Activated T-cell treated with anti-CD3 and anti-CD28 coated beads, Interleukin-2, amount 50 U/mL, for 48 hours (primary cell): Measurements from ENCODE around the gene SMAD6.

Source experiments
- DNase-seq, 2 experiments: peaks; one replicate each; pipeline ENCODE4 v3.0.0-alpha.2; 2020

Gene SMAD6

GRCh38 chr15:66760968-66761725 is 59.1 kb downstream of the SMAD6 start:
- no peak for DNase-seq

GRCh38 chr15:66761726-66762595 is 59.9 kb downstream of the SMAD6 start:
- DNase-seq, result no peak

GRCh38 chr15:66763186-66764071 is 61.4 kb downstream of the SMAD6 start:
- no peak for DNase-seq

DNA sequence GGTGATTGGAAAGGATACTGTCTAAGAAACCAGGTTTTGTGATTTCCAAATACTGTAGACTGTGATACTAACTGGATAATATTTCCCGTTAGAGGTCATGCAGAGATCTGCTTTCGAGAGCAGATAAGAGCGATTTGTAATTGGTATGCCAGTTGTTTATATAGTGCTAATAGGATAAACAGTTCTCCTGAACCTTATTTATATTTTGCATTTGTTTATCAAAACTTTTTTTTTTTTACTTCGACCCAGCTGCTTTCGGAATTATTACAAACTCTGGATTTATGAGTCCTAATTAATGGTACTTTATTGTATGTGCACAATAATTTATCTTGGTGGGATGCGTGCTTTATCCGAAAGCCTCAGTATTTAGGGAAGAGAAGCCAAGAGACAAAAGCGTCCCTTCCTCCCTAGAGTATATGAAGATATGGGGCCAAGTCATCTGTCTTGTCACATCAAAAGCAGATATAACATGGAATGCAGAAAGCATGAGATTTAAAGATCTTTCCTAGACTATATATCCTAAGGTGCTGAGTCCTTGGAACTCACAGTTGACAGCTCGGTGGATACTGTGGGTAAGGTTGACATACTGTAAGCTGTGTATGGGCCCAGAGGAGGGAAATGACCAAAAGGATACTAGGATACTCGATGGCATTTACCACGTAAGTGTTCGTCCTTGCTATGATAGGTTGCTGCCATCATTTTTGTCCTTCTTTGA is 62.2 kb downstream of the SMAD6 start:
- DNase-seq, result no peak

- DNase-seq, result no peak
These were observed 63.6 kb downstream of the SMAD6 start for GRCh38 chr15:66765478-66766281.

- no peak for DNase-seq
These were observed 64.5 kb downstream of the SMAD6 start for GRCh38 chr15:66766282-66767230.

GRCh38 chr15:66767240-66767659 is 65.2 kb downstream of the SMAD6 start:
- DNase-seq, result no peak

GRCh38 chr15:66768987-66769386 is 67.0 kb downstream of the SMAD6 start:
- DNase-seq, result no peak

GRCh38 chr15:66770518-66771350 is 68.7 kb downstream of the SMAD6 start:
- DNase-seq, result no peak

DNA sequence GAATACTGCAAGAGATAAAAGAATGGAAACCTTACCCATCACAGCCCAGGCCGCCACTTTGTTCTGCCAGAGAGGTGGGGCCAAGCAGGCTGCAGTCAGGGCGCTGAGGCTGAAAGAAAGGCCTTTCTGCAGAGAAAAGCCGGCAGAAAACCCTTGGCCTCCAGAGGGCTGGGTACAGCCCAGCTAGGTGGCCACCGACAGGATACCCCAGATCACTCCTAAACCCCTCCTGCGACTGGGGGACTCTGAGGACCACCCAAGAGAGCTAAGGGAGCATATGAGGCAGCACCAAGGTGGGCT is 69.3 kb downstream of the SMAD6 start:
- no peak for DNase-seq

DNA sequence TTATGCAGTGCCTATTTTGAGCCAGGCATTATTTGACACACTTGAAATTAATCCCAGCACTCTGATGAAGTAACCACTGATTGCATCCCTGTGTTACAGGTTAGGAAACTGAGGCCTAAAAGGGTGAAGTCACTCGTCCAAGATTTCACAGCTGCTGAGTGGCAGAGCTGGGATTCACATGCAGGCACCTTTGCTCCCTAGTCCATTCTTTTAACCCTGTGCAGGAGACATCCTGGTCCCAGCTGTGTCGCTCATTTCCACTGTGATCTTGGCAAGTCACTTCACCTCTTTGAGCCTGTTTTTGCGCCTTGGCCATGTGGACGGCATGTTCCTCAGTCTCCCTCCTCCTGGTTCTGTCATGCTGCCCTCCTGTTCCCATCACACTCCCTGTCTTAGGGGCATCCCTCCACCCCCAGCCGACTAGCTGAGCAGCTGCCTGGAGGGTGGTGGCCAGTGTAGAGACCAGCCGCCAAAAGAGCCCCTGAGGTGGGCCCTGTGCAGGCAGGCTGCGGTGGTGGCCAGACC is 70.6 kb downstream of the SMAD6 start:
- DNase-seq, result no peak

DNA sequence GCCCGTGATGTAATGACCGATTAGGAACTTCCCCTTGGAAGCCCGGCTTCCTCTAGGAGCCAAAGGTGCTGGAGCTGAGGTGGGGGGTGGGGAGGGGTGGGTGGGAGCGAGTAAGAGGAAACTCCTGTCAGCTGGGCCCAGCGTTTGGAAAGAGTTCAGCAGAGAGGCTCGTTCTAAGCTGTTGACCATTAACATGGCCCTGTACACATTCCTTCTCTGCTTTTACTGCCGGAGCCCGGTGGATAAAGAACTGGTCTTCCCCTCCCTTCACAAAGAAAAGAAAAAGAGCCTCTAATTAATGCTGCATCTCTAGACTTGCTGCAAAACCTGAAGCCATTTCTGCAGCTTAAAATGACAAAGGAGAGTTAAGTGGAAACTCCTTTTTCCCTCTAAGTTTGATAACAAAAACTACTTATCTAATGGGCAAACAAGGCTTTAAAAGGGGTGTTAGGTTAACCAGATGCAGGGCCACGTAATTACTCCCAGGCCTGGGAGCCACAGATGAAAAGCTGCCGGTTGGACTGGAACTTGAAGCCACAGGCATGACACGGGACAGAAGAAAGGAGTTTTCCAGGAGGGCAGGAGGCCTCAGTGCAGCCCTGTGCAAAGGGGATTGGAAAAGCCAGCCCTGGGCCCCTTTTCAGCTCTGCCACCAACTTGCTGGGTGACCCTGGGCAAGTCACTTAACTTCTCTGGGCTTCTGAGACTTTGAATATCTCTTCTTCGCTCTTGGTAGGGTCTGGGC is 71.3 kb downstream of the SMAD6 start:
- DNase-seq, result no peak

DNA sequence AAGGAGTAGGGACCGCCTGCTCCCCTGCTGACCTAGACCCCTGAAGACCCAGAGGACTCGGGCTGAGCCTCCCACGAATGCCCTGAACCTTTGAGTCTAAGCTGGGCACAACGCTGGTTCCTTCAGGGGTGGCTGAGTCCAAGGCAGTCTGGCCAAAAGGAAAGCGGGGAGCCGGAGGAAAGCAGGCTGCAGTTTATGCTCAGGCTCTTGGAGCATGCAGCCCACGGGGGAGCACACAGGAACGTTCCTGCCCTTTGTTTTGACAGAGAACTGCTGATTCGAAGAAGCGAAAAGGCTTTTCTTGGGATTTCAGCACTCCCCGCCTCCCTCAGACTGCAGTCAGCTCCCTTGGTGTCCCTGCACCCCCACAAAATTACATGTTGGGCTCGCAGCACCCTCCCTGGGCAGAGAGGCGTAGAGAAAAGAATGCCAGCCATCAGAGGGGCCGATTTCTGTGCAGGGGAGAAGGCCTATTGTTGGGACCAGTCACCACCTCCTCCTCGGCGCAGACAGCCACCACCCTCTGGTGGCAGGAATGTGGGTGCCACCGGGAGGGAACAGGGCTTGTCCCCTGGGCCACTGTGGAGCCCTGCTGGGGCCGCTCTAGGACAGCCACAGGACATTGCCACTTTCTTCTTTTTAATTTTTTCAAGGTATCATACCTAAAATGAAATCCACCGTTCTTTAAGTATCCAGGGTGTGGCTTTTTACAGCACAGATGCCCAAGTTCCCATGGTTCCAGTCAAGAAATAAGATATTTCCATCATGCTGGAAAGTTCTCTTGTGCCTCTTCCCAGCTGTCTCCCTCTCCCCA is 72.2 kb downstream of the SMAD6 start:
- peak; percentile 55 to 60 for DNase-seq

DNA sequence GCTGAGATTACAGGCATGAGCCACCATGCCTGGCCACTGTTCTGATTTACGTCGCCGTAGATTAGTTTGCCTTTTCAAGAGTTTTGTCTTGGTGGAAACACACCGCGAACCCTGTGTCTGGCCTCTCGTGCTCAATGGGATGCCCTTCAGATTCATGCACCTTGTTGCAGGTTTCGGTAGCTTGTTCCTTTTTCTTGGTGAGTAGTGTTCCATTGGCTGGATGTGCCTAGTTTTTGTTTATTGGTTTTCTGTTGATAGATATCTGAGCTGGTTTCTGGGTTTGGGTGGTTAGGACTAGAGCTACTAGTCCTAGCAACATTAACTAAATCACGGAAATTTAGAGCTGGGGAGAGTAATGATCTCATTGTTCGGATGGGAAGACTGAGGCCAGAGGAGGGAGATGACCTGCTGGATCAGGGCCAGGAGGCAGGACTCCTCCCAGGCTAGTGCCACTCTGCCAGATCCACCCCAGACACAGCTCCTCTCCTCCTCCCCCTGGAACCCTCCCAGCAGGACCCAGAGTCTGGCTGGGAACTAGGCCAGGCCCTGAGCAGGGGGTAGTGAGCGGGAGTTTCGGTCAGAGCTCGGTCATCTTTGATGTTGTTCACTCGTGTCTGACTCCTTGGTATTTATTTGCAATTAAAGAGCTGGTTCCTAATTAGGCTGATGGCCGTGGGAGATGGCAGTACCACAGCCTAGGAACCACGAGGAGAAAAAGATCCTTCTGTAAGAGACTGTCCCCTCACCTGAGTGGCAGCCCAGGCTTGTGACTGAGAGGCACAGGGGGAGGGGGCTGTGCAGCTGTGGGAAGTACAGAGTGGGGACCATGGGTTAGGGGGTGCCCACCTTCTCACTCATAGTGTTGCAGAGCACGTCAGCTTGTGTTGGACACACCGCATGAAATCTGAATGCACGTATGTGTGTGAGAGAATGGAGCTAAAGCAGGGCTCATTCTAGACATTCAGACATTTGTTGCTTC is 73.4 kb downstream of the SMAD6 start:
- DNase-seq, result no peak

DNA sequence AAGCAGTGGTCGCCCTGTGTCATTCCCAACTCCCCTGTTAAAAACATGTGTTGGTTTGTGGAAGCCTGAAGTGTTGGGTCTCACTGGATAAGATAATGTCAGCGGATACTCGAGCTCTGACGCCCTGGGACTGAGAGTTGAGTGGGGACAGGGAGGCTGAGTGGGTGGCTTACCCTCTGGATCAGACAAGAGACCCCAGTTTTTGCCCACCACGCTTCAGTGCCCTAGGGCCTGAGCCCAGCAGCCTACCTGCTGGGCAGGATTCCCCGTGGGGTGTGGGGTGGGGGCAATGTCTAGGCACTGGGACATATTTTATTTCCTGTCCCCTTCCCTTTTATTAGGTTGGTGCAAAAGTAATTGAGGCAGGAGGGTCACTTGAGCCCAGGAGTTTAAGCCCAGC is 75.0 kb downstream of the SMAD6 start:
- DNase-seq, result no peak

- DNase-seq, result no peak
These were observed 75.7 kb downstream of the SMAD6 start for GRCh38 chr15:66777596-66778313.
